ENCODE data around the gene SRGAP1.
"Not testable (repeated sequence)": the region's sequence is repeated elsewhere in the genome, so short reads cannot be mapped to it uniquely, and the experiment has no call there.

SRGAP1 gene

DNA sequence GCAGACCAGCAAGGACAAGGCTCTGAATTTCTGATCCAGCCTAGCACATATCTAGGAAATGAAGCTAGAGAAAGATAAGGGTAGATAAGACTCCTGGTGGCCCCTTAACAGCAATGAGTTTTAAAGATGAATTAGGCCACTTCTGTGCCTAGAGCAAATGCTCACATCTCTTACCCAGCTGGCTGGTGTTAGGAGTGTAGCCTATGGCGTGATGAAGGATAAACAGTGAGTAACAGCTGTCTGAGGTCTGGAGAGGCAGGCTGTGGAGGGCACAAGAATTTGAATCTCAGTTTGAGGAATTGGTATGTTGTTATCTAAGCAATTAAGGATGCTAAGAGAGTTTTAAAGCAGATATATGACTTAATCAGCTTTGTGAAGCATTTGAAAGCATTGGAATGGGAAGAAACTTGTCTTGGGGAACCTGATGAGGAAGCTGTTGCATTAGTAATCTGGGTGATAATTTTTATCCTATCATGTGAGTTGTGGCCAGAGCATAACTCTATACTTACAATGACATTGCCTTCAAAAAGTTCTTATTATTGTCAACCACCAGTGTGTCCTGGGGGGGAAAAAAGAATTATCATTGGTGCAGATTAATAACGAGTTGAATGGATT is 161.8 kb downstream of the SRGAP1 start:
- DNase-seq (ENCODE audit: low read depth in 2 of 2), result no peak

DNA sequence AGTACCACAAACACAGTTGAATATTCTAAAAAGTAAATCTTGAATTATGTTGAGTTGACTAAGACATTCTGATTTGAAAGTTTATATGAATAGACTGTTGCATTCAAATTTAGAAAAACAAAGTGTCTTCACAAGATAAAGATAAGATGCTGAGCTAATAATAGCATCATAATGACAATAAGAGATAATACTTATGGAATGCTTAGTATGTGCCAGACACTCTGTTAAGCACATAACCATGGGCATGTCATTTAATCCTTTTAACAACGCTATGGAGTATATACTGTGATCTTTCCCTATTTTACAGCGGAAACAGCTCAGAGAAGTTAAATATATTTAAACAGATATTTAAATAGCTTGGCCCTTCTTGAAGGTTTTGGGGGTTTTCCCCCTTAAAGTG is 163.4 kb downstream of the SRGAP1 start:
- DNase-seq (ENCODE audit: low read depth in 2 of 2), result no peak

DNA sequence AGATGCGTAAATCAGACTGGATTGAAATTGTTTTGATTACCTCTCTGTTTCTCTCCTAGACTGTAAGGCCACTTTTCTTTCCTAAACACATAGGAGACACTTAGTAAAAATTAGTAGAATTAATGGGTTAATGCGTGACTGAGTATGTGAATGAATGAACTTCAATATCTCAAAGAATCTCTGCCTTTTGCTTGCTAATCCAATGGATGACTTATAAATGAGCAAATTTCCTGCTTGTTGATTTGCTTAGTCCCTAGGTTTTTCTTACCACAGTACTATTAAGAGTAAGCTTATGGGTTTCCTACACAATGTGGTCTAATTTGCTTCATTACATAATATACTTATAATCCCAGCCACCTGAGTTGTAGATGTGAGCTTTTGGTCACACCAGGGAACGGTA is 164.1 kb downstream of the SRGAP1 start:
- DNase-seq (ENCODE audit: low read depth in 2 of 2), result no peak

DNA sequence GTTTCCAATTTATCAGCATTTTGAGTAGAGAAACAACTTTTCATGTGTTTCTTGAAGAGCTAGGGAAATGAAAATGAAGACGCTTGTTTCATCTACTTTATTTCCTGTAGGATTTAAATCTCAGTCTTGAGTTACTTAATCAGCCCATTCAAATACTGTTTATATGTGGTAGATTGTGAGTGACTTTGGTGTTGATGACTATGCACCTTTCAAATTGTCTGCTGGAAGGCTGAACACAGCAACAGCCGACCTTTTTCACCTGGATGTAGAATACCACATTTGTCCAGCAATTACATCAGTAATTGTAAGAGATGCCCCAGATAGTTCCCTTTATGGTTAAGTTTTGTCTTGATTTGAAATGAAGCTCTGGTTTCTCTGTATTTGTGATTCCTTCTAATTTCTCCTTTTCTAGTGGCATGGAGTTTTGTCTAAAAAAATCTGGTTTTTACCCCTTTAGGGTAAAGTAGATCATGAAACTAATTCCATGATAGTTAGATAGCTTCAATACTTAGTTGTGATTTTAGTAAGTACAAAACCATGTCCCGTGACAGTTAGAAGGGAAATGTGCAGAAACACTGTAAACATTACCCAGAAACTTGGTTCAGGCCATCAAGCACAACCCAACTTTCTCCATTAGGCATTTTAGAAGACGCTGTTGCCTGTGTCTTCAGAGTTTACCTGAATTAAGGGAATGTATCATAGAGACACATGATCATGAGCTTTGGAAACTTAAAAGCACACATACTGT is 165.0 kb downstream of the SRGAP1 start:
- DNase-seq (ENCODE audit: low read depth in 2 of 2), result no peak

DNA sequence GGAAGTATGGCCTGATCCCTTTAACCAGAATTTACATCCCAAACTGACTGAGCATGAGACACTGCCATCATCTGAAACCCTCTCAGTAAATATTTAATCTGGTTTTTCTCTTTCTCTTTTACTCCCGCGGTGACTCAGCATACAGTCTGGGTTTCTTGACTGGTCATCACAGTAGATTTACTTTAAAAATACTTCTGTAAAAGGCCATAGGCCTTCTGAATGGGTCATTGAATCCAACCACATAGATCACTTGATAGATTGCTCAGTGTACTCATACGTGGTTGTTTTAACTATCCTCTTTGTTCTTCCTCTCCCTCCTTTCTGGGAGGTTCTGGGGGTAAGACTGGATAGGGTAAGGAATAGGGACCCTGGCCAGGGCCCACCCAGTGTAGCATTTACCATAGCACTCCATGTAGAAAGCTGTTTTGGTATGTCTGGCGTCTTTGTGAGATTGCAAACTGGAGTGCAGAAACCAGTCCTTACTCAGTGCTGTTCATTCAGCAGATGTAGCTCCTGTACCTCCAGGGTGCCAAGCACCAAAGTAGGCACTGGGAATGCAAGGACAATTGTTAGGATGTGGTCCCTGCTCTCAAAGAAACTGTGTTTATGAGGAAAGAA is 165.7 kb downstream of the SRGAP1 start:
- no peak for DNase-seq (ENCODE audit: low read depth in 2 of 2)

DNA sequence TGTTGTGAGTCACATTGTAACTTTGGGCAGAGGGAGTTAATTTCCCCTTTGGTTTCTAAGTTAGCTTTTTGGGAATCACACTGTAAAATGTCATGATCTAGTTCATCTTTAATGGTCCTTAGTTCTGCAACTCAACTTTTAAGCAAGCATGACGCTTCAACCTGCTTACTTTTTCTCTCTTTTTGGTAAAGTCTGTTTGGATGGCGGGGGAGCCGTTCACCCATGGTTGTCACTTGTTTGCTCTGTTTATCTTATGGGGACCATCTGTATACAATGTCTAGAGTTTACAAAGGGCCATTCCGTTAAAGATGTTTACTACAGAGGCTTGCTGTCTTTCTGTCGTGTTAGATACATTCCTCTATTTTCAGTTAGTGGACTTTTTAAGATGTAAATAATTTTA is 172.0 kb downstream of the SRGAP1 start:
- DNase-seq (ENCODE audit: low read depth in 2 of 2), result no peak

DNA sequence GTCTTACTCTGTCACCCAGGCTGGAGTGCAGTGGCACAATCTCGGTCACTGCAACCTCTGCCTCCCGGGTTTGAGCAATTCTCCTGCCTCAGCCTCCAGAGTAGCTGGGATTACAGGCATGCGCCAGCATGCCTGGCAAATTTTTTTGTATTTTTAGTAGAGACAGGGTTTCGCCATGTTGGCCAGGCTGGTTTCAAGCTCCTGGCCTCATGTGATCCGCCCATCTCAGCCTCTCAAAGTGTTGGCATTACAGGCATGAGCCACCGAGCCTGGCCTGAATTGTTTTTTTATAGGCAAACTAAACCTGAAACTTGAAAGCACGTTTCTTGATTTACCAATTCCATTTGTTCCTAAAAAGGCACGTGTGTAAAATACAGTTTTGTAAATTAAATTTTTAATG is 173.6 kb downstream of the SRGAP1 start:
- DNase-seq (ENCODE audit: low read depth in 2 of 2), result not testable (repeated sequence)

DNA sequence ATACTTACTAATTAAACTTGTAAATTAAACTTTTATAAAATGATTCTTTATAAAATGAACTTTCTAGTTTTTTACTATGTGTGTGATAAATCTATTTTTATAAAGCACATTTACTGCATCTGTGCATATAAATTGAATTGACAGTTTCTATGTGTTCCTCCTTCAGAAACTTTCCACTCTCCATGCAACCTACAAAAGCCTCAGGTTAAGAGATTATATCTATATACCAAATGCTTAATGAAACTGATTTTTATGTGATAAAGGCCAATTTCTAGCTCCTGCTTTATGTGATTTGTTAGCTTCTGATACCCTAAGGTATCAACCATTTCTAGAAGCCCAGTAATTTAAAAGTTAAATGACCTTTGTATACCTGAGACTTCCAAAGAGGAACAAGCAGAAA is 174.0 kb downstream of the SRGAP1 start:
- DNase-seq (ENCODE audit: low read depth in 2 of 2), result no peak

DNA sequence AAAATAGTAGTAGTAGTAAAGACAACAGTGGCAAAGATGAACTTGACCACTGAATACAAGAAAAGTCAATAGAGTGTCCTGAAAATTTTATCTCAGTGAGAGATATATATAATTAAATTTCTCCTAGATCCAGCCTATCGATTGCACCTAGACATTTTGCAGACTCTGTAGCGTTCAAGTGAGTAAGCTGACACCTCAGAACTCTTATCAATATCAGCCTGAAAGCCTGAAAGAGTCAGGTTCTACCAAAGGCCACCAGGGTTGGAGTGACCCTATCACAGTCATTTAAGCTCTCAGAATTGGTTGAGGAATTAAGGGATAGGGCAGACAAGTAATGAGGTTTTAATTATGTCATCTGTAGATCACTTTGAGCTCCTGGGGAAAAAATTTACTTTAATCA is 174.6 kb downstream of the SRGAP1 start:
- no peak for DNase-seq (ENCODE audit: low read depth in 2 of 2)

DNA sequence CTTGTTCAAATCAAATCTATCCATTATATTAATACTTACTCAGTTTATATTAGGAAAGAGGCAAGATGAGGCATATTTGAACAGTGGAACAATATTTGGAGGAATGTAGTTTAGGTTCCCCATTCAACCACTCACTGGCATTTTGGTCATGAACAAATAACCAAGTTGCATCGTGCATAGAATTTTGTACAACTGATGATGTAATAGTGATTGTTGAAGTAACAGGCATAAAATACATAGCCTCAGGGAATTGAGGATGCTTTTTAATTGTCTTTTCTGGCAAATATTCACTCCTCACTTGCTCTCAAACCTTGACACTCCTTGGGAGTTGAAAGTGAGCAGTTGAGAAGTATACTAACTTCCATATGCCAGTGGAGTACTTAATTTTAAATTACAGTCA is 175.2 kb downstream of the SRGAP1 start:
- no peak for DNase-seq (ENCODE audit: low read depth in 2 of 2)

DNA sequence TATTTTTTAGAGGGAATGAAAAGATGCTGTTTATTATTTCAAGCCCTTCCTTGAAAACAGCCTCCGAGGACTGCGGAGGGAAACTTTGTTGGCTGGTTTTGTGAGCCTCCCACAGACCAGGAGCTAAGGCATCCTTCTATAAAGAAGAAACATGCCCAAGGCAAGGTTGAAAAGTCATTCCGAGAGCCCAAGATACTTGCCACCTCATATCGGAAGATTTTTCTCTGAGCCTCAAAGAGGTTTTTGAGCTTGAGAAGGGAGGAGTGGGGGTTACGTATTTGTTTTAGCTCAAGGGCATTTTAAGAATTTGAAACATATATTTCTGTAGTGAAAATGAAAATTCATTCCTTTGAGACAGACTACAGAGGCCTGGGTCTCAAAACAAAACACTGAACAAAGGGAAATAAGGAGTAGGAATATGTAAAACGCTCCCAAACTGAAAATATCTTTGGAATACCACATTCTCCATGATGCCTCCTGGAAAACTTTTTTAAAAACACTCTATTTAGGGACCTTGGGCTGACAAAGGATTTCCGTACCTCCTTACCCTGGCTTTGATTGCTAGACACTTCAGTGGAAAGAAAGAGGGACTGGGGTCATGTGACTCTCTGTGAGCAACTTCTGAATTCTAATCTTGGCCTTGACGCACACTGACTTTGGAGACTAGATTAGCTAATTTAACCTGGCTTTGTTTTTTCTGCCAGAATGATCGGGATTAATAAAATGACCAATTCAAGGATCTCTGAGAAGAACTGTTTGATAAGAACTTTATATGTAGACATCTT is 180.9 kb downstream of the SRGAP1 start:
- DNase-seq (ENCODE audit: low read depth in 2 of 2), result no peak

DNA sequence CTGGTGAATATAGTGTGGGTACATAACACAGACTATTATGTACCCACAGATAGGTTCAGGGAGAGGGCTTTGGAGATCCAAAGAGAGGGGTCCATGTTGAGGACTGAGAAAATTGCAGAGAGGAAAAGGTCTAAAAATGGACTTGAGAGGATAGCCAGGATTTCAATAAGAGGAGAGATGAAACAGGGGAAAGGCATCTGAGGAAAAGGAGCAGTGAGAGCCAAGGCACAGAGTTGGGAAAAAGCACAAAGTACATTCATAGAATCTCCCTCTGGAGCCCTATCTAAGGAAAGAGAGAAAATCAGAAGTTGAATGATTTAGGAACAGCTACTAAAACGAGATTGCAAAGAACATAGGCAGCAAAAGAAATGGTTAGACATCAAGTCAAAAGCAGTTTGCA is 182.8 kb downstream of the SRGAP1 start:
- no peak for DNase-seq (ENCODE audit: low read depth in 2 of 2)

DNA sequence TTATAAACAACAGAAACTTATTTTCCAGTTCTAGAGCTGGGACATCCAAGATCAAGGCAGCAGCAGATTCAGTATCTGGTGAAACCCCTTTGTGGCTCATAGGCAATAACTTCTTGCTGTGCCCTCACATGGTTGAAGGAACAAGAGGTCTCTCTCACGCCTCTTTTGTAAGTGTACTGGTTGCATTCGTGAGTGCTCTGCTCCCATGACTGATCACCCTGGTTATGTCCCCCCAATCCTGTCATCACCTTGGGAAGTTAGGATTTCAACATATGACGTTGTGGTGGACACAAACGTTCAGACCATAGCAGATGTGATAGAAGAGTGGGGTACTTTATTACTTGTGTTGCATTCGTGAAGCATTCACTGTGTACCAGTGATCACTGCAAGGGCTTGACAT is 184.0 kb downstream of the SRGAP1 start:
- DNase-seq (ENCODE audit: low read depth in 2 of 2), result no peak

DNA sequence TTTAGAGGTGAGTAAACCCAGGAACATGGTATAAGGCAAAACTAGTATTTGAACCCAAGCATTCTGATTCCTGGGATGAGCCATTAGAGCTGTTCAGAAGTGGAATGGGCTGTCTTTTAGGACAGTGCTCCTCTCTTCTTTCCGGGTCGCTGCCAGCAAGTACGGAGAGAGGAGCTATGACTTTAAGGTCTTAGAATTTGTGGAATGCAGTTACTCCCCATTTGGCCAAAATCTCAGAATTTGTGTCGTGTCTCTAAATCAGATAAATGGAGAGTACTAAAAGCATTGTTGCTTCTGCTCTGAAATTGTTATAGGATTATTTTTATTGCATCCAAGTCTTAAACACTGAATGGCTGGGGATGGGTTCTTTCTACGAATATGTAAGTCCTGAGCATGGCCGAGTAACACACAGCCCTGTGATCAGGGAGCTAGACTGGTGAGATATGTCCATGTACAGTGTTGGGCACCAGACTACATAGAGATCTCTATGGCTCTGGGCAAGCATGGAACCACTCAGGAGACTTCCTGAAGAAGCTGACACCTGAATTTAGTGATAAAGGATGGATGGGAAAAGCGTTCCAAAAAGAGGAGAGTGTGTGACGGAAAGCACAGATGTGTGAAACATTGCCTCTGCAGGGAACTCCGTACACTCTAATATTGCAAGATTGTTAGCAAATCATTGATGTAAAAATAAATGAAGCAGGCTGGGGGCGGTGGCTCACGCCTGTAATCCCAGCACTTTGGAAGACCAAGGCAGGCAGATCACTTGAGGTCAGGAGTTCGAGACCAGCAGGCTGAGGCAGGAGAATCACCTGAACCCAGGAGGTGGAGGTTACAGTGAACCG is 184.7 kb downstream of the SRGAP1 start:
- DNase-seq (ENCODE audit: low read depth in 2 of 2), result no peak

DNA sequence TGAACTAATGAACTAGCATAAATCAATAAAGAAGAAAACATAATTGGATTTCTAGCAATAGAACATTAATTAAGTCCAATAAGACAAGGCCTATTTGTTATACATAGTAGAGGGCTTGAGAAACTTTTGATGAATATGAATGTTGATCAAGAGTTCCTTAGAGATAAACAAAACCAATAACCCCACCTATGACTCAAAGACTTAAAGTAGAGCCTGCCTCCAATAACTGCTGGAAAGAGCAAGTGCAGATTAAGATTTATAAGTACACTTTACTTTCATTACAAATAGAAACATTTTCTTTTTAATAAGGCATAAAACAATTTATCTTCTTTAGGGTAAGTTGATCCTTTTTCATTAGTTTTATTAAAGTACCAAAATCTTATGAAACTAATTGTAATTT is 185.7 kb downstream of the SRGAP1 start:
- no peak for DNase-seq (ENCODE audit: low read depth in 2 of 2)

DNA sequence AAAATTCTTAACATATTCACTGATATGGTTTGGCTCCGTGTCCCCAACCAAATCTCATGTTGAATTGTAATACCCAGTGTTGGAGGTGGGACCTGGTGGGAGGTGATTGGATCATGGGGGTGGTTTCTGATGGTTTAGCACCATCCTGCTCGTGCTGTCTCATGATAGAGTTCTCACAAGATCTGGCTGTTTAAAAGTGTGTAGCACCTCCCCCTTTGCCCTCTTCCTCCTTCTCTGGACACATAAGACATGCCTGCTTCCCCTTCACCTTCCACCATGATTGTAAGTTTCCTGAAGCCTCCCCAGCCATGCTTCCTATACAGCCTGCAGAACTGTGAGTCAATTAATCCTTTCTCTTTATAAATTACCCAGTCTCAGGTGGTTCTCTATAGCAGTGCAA is 189.6 kb downstream of the SRGAP1 start:
- DNase-seq (ENCODE audit: low read depth in 2 of 2), result not testable (repeated sequence)

DNA sequence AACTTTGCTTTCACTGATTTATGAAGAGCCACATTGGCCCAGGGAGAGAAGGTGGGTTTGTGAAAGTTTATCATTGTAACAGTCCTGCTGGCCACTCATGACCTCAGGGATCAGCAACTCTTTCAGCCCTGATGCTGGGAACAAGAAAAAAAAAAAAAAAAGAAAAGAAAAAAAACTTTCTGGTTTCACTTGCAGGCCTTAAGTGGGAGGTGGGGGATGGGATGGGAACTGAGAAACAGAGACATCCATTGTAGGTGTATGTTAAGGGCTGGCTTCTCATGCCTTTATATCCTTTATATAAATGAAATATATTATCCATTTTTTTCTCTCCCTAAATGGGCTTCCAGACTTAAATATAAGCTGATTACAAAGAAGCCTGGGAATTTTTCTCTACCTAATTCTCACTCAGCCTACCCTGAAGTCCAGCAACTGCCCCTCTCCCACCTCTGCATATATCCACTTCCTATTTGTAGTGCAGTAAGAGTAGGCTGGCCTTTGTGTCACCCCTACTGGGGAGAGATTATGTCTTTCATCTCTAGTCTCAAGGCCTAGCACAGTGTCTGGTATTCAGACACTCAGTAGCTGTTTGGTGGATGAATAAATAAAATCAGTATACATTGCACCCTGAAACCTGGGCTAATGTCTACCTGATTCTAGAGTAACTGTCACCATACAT is 190.5 kb downstream of the SRGAP1 start:
- DNase-seq (ENCODE audit: low read depth in 2 of 2), result no peak

DNA sequence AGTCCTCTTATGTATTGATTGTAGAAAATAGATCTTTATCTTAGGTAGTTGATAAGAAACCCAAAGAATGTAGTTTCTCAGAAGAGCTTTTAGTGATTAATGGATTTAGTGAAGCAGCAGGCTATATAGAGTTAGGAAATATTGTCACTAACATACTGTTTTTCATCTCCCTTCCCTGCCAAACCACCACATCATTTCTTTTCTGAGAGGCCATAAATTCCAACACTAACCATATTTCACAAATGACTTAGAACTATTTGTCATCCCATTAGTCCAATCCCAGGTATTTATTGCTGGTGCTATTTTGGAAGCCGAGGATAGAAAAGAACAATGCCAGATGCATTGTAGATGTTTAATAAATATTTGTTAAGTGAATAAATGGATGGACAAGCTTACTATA is 191.9 kb downstream of the SRGAP1 start:
- DNase-seq (ENCODE audit: low read depth in 2 of 2), result no peak

DNA sequence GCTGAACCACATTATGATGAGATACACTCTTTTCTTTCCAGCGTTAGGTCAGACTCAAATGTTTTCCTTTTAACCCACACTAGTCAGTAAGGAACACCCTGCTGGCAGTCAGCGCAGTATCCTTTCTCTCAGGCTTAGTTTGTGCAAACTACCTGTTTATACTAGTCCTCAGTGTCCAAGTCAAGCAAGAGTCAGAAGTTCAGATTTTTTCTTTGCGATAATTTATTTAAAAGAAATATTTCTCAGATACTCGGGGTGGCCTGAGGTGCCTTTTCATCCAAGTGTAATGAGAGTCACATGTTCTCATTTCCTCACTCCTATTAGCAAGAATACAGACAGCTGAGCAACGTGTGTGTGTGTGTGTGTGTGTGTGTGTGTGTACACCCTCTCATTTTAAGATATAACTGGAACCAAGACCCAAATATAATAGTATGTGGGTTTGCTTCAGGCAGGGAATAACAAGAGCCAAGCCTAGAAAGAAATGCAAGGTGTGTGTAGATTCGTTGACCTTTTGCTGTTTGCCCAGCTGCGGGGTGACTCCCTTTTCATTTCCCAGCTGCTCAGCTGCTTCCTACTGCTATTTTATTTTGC is 194.9 kb downstream of the SRGAP1 start:
- DNase-seq (ENCODE audit: low read depth in 2 of 2), result no peak

DNA sequence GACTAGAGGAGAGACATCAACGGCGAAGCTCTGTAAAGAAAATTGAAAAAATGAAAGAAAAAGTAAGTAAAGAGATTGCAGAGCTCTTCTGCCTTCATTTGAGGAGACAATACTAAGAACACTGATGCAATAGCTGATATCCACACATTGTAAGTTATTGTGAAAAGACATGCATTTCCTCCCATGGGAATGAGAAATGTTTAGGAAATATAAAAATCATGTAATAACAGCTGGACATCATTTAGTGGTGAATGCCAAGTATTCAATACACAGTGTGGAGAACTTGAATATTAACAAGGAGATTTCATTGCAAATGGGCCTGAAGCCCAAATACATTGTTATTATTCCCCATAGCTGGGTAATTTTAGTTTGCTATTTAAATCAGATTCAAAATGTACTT is 198.4 kb downstream of the SRGAP1 start:
- DNase-seq (ENCODE audit: low read depth in 2 of 2), result no peak

DNA sequence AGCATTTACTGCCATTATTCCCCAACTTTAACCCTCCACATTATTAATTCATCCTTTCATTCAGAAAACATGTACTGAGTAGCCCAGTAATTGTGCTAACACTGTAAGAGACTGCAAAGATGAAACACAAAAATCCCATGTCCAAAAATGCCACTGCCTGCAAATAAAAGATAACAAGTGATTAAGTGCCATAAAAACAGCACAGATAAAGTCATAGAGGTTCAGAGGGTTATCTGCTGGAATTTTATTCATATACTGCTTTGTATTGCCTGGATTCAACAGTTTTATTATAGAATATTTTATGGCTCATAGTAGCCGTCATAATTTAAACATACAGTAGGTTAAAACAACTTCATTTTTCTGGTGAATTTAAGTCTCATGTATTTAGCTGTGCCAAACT is 199.7 kb downstream of the SRGAP1 start:
- no peak for DNase-seq (ENCODE audit: low read depth in 2 of 2)
